C4-2B (cell line): ENCODE data around the gene CHST11.

Experiments used
- ZFX ChIP-seq: fragments of 450-650 bp; IDR thresholded peaks from 2 replicates; pipeline ENCODE4 v1.6.1; 2017
- TF ChIP-seq, protein P1 (sequence below): fragments of 450-650 bp; conservative IDR thresholded peaks from 2 replicates; pipeline ENCODE4 v1.5.1; 2017; ENCODE audit warnings: mild to moderate bottlenecking

GRCh38 chr12:104505095-104505818, 48.5 kb downstream of the CHST11 start:
- TF ChIP-seq, protein P1, sequence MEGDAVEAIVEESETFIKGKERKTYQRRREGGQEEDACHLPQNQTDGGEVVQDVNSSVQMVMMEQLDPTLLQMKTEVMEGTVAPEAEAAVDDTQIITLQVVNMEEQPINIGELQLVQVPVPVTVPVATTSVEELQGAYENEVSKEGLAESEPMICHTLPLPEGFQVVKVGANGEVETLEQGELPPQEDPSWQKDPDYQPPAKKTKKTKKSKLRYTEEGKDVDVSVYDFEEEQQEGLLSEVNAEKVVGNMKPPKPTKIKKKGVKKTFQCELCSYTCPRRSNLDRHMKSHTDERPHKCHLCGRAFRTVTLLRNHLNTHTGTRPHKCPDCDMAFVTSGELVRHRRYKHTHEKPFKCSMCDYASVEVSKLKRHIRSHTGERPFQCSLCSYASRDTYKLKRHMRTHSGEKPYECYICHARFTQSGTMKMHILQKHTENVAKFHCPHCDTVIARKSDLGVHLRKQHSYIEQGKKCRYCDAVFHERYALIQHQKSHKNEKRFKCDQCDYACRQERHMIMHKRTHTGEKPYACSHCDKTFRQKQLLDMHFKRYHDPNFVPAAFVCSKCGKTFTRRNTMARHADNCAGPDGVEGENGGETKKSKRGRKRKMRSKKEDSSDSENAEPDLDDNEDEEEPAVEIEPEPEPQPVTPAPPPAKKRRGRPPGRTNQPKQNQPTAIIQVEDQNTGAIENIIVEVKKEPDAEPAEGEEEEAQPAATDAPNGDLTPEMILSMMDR: no peak
- TF ChIP-seq ZFX: no peak
